ENCODE data around the gene C2CD4C.

GRCh38 chr19:379796-380195, 29.2 kb downstream of the C2CD4C start:
- TF ChIP-seq CTCF (IDR thresholded peaks at IDR 0.05; ENCODE audit: low read depth, low read length) (no peak), MYC (IDR thresholded peaks at IDR 0.05; ENCODE audit: low read depth, low read length) (no peak), POLR2A (IDR thresholded peaks at IDR 0.05; ENCODE audit: extremely low read depth, insufficient read length) (no peak)
